Measurements from ENCODE around the gene MCMBP.
"Not testable (repeated sequence)": the region's sequence is repeated elsewhere in the genome, so short reads cannot be mapped to it uniquely, and the experiment has no call there.

MCMBP gene

DNA sequence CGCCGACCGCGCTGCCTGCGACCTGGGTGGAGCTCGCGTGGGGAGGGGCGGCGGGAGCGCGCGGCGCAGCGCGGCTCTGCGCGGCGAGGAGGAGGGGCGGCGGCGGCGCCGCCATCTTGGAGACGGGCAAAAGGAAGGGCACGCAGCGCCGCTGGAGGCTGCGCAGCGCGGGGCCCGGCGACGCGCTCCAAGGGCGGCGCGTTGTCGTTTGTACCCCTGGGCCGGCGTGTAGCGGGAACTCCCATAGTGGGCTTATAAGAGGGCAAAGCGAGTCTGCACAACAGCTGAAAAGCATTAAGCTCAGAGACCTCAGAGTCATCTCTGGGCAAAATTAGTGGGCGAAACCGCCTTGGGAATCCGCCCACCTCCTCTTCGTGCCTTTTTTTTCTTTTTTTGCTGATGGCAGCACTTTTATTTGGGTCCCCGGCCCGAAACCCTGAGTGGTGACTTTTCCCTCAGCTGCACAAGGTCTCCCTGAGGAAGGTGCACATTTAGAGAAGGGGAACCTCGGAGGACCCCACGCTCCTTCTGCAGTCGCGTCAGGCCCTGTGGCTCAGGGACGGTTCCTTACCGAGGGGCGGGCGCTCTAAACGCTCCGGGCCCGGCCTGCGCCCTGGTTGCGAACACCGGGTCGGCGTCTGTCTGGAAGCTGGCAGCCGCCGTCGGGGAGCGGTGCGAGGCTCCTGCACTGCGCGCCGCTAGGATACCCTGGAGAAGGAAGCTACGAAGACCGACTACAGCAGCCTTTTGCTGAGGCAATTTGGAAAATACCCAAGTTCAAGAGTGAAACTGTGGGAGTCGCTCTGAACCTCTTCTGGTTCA is 428 bp upstream of the MCMBP start:
- peak; percentile 82 for DNase-seq

DNA sequence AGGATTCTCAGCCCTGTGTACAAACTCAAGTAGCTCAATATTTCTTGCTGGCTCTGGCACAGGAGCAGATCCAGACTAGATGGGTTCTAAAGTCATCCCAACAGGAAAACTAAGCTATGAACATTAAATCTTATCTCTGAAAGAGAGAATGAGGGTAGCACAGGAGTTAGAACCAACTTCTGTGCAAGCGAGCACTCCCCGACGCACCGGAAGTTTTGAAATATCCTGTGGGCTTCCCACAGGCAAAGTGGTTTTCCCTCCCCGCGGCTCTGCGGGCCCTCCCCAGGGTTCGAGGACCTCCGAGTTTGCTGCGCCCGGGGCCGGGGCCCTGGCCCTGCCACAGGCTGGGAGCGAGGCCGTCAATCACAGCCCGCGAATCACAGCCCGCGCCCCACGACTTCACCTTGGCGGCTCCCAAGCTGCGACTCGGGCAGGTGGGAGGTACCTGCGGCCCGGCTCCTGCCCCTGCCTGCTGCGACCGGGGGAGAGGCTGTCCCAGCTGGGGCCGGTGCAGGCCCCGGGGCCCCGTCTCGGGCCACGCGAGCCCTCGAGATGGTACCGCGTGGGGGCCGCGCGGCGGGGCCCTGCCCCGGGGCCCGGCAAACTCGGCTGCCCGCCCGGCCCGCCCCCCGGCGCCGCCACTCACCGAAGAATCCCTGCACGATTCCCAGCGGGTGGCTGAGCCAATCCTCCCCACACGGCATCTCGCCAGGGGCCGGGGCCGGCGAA is 598 bp downstream of the MCMBP start:
- peak; percentile 46 for DNase-seq

DNA sequence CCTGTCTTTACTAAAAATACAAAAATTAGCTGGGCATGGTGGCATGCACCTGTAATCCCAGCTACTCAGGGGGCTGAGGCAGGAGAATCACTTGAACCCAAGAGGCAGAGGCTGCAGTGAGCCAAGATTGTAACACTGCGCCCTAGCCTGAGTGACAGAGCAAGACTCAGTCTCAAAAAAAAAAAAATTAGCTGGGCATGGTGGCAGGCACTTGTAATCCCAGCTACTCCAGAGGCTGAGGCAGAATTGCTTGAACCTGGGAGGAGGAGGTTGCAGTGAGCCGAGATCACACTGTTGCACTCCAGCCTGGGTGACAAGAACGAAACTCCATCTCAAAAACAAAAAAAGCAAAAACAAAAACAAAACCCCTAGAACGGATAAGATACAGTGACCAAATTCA is 3.2 kb downstream of the MCMBP start:
- not testable (repeated sequence) for DNase-seq

DNA sequence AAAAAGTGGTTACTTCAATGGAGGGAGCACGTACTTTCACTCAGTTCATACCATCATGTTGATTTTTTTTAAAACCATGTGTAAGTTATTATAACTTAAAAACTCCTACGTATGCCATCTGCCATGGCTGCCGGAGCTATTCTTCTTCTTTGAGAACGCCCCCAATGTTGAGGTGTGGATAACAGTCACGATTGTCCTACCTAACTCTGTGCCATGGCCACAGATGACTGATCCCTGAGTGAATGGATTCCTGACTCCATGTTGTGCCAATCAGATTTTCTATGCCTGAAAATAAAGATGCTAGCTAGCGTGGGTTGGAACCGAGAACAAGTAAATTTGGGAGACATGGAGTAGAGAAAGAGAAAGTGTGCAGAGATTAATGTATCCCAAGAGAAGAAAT is 5.3 kb downstream of the MCMBP start:
- no peak for DNase-seq

DNA sequence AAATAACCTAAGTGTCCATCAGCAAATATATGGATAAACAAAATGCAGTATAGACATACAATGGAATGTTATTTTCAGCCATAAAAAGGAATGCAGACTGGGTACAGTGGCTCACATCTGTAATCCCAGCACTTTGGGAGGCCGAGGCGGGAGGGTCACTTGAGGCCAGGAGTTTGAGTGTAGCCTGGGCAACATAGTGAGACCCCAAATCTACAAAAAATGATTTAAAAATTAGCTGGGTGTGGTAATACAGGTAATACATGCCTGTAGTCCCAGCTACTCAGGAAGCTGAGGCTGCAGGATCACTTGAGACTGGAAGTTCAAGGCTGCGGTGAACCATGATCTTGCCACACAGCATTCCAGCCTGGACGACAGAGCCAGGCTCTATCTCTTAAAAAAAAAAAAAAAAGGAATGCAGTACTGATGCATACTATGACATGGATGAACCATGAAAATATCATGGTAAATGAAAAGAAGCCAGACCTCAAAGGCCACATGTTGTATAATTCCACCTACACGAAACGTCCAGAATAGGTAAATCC is 6.9 kb downstream of the MCMBP start:
- DNase-seq = no peak

DNA sequence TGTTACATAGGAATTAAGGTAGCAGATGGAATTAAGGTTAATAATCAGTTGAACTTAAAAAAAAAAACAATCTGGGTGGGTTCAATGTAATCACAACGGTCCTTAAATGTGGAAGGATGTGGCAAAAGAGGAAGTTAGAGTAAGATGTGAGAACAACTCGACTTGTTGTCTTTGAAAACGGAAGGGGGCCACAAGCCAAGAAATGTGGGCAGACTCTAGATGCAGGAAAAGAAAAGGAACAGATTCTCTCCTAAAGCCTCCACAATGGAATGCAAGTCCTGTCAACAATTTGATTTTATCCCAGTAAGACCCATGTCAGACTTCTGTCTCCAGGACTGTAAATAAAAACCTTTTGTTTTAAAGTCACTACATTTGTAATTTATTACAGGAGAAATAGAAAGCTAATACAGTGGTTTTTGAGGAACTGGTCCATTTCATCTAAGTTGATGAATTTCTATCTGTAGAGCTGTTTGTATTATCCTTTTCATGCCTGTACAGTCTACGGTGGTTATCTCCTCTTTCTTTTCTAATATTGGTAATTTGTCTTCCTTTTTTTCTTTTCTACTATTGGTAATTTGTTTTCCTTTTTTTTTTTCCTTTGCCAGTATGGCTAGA is 8.6 kb downstream of the MCMBP start:
- no peak for DNase-seq

DNA sequence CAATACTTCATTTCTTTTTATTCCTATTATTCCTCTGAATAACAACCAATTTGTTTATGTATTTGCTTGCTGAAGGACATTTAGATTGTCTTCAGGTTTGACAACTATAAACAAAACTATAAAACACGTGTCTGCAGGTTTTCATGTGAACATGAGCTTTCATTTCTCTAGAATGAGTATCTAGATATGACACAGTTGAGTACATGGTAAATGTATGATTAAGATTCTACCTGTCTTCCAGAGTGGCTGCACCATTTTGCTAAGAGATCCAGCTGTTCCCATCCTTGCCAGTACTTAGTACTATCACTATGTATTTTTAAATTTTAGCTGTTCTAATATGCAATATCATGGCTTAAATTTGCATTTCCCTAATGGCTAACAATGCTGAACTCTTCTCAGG is 10.1 kb downstream of the MCMBP start:
- no peak for DNase-seq

DNA sequence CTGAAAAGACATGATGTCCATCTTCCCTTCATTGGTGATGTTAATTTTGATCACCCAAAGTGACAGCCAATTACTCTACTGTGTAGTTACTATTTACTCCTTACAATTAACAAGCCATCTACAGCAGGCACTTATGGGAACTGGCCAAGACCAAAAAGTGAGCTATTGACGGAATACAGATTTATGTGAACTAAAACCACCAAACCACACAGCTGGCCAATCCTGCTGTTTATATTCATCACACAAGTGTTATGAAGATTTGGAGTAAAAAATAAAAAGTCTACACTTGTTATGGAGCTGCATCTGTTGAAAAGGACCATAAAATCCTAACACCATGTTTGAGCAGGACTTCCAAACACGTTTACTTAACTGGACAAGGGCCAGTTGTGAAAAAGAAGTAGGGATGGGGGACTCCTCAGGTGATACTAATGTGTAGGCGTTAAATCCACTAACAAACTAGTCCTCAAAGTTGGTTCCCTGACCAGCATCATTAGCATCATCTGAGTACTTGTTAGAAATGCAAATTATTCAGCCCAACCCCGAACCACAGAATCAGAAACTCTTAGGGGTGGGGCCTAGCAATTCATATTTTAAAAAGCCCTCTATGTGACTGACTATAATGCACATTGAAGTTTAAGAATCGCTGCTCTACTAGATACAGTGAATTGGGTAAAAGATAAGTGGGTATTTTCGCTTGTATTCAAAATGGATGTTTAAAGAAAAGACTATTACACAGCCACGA is 11.6 kb downstream of the MCMBP start:
- no peak for DNase-seq

DNA sequence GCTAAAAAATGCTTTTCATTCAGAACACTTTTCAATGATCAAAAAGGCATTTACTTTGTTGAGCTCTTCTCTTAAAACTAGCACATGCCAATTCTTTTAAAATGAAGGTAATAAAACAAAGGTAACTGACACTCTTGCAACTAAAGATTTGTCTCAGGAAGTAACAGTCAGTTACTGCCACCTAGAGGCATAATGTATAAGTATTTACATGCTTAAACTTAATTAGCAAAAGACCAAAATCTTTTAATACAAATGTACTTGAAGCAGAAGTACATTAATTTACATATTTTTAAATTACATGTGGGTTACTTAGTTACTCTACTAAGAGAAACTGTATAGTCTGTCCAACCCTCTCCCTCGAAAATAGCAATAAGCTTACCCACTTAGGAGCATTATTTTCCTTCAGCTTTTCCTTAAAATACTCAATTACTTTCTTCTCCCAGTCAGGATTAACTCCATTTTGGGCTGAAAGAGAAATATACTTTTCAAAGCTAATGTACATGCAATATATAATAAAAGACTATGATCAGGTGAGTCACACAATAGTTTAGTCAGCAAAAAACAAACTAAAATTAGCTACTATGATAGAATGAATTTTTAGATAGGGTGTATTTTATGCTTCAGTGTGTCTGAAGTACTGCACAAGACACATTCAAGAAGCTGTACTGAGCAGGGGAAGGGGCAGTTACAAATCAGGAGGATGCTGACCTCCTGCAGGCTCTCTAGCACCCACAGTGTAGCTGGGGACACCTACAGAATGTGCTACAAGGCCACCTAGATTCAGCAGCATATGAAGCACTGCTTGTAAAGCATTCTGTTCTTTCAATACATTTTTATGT is 13.0 kb downstream of the MCMBP start:
- DNase-seq = no peak

DNA sequence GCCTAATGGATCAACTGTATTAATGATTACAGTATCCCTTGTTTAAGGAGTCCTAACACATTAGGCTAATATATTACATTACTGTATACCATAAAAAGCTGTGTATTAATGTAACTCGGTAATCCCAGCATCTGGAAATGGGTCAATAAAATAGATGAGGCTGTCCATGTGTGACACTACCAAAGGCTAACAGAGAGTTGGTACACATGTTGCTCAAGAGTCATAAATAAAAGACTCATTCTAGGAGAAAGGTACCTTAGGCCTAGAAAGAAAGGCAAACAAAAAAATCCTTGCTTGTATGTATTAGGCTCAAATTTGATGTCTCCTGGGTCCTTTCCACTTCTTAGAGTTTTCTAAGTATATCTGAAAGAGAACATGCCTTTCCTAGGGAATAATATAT is 14.6 kb downstream of the MCMBP start:
- DNase-seq = no peak

DNA sequence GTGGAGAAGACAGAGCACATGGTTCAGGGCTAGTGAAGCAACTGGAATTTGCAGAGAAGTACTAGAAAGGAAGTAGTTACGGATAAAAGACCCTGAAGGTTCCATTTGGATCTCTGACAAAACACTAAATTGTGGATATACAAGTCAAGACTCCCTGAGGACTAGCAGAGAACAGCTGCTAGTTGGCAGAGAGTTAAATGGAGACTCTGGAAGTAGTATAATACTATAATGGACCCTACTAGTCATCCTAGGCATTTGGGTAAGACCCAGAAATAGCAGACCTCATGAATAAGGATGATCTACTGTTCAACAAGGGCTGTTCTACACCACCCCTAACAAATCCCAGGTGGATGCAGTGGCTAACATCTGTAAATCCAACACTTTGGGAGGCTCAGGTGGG is 19.1 kb downstream of the MCMBP start:
- DNase-seq = no peak

DNA sequence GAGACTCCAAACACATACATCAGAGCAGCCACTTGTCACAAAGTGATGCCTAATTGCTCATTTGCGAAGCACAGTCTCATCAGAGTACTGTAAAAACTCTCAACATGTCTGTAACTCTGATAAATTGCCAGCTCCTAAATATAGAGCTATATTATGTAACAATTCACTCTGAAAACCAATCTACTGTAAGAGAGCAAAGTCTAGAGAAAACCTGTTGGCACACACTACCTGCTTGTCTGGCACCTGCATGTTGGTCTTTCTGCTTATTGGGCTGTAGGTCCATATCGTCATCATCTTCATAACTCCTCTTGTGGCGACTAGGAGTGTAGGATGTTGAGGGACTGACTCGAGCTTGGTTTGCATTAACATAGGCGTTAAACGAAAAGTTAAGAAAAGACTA is 19.8 kb downstream of the MCMBP start:
- DNase-seq = no peak

DNA sequence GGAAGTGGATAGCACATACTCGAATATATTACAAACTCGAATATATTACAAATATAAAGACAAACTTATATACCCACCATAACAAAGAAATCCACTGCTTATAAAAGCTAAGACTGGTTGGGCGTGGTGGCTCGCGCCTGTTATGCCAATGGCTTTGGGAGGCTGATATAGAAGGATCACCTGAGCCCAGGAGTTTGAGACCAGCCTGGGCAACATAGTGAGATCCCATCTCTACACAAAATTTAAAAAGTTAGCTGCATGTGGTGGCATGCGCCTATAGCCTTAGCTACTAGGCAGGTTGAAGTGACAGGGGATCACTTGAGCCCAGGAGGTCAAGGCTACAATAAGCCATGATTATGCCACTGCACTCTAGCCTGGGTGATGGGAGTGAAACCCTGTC is 20.4 kb downstream of the MCMBP start:
- no peak for DNase-seq

DNA sequence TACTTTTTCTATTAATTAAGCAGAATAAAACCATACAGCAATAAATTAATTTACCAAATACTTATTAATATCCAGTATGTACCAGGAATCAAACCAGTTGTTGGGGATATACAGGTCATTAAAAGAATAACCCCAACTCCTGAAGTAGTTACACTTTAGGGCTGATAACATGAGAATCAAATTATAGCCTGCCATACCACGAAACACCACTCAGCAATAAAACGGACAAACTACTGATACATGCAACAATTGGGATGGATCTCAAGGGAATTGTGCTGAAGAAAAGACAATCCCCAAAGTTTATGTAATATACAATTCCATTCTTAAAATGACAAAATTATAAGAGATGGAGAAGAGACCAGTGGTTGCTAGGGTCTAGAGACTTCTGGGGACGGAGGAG is 22.7 kb downstream of the MCMBP start:
- DNase-seq = no peak

DNA sequence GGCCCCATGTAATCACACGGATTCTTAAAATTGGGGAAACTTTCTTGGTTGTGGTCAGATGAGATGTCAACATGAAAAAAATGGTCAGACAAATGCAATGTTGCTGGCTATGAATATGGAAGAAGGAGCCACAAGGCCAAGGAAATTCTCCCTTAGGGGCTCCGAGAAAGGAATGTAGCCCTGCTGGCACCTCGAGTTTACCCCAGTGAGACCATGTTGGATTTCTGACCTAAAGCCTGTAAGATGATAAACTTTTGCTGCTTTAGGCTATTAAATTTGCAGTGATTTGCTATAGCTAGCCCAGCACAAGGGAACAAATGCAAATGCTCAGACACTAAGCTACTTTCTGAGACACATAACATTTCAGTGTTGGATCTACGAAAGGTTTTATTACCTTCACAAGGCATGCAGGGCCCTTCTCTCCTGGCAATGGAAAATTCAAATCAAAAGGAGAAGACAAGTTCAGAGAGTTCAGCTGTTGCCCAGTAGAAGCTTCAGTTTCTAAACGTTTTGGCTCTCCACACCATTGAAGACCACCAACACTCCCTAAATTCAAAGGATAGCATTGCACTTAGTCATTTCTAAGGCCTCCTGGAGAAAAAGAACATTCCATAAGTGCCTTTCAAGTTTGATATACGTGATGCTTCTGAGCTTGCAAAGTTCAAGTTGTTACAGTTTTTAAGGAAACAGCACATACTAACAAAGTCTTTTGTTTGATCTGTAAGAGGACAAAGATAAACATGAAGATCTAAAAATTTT is 23.4 kb downstream of the MCMBP start:
- no peak for DNase-seq

DNA sequence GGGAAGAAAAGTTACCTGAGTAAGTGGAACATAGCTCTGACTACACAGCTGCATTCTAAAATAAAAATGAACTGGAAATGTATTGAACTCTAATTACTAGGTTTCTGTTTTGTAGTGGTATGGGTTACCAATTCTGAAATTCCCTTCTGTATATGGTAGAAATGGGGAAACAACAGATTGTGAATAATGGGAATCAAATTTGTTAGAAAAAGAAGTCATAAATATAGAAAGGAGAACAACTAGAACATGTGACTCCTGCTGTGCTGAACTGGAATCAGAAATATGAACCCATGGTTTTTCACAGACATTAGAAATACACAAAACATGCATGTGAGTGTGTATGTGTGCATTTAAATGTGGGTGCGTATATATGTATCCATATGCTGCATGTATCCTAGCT is 27.0 kb downstream of the MCMBP start:
- no peak for DNase-seq

DNA sequence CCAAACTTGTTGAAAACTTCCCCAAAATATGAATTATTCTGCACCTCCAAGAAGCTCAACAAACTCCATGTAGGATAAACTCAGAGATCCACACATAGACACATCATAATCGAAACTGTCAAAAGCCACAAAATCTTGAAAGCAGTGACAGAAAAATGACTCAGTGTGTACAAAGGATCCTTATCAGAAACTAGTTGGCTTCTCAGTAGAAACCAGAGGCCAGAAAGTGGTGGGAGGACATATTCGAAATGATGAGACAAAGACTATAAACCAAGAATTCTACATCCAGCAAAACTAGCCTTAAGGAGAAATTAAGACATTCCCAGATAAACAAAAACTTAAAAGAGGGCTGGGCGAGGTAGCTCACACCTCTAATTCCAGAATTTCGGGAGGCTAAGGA is 38.5 kb downstream of the MCMBP start:
- no peak for DNase-seq

DNA sequence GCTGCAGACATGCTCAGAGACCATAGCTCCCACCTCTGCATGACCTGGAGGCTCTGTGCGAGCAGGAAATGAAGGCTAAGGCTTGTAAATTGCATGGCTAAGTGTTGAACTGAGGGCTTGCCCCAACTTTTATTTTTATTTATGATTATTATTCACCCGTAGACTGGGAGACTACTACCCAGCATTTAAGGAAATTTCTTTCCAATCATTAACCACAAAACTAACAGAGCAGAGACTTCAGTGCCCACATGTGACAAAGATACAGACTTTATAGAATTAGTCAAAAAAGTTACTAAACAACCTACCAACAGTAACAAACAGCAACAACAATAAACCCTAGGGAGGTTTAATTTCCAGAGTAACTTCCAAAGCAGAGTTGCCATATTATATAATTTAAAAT is 39.7 kb downstream of the MCMBP start:
- DNase-seq = no peak

DNA sequence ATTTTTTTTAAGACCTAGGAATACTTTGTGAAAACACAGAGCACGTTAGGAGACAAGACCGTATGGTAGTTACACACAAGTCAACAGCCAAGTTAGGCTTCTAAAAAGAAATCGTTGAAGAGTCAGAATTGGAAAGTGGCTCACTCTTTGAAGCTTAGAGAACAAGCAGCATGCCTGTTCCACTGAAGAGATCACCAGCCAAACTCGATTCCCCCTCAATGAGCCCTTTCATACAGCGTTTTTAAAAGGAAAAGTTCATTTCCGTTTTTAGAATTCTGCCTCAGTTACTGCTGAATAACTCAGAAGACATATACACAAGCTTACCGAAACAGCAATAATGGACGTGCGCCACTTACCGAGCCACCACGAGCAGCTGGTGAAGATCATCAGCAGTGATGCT is 41.0 kb downstream of the MCMBP start:
- no peak for DNase-seq

DNA sequence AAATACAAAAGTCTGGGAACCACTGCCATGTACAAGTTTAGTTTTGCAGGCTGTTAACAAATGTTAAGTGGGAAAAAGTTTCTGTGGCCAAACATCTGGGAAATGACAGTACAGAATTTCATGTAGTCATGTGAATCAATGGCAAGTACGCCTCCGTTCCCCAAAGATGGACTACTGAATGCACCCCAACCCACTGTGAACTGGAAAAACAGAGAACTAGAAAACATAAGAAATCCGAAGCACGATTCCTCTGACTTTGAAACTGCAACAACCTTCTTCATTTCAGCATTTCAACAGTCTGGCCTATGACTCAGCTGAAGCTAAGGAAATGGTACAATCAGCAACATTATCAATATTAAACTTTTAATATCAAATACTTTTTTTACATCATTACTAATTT is 41.8 kb downstream of the MCMBP start:
- no peak for DNase-seq

DNA sequence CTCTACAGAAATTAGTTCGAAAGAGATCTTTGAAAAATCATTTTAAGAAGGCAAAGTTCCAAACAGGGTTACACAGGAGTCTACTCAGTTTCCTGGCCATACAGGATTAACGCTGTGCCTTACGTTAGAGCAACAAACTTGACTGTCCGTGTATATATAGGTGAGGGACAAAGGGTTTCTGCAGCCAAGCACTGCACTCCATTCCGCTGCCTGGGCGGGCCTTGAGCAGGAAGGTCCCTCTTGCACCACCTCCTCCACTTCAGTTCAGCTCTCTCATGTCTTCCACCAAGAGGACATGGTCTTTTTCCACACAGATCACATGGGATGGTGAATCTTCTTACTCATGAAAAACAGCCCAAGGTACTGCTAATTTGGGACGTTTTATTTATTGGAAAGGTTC is 43.2 kb downstream of the MCMBP start:
- DNase-seq = no peak

Measured in activated gamma-delta T cell (primary cell).